SK-N-MC (cell line): Measurements from ENCODE around the gene ZDHHC6.

Experiments used
- EZH2 ChIP-seq: fragments of 200-600 bp; sonication (generic); IDR thresholded peaks from one replicate; pipeline ENCODE4 v1.6.1; 2017; ENCODE audit warnings: antibody characterized with exemption
- FOXP2 ChIP-seq: optimal IDR thresholded peaks from 2 replicates; pipeline ENCODE3; 2011; ENCODE audit warnings: mild to moderate bottlenecking, moderate library complexity; ENCODE audit not compliant: insufficient read depth; ENCODE audit errors: extremely low read length, control extremely low read depth
- POLR2AphosphoS5 ChIP-seq: IDR thresholded peaks from 2 replicates; pipeline ENCODE4 v1.6.1; 2012; ENCODE audit warnings: mild to moderate bottlenecking, low read depth, low read length, borderline replicate concordance

- TF ChIP-seq POLR2AphosphoS5 (no peak), EZH2 (no peak), FOXP2 (no peak)
These were observed 860 bp upstream of the ZDHHC6 start for GRCh38 chr10:112447620-112447928.
